ENCODE measurements around the gene PDE7B. TPM values are rescaled to one million over a fixed set of nuclear protein-coding genes. Genes with fewer than 3 reads are reported as not detected.

Gene PDE7B
- total RNA-seq, 4 donors from 2014 or later = 1.4 to 11.6 (median 3.5) TPM

GRCh38 chr6:135888818-135889217, 37.3 kb downstream of the PDE7B start:
- Histone ChIP-seq H3K27me3 (no peaks in the 10 kb centered on the region), H3K9me3 (no peaks in the 10 kb centered on the region), H3K27ac (no peak overlapping the region), H3K4me3 (no peak overlapping the region), H3K4me1 (no peaks in the 10 kb centered on the region), H3K36me3 (no peaks in the 10 kb centered on the region)
- no peak for DNase-seq
- TF ChIP-seq CTCF (IDR thresholded peaks at IDR 0.05) (no peak), POLR2A (IDR thresholded peaks at IDR 0.05) (no peak)

- no peak overlapping the region for H3K4me3 ChIP-seq
- H3K36me3 ChIP-seq = no peaks in the 10 kb centered on the region
- H3K9me3 ChIP-seq = no peaks in the 10 kb centered on the region
- H3K27ac ChIP-seq = no peak overlapping the region
- TF ChIP-seq CTCF (IDR thresholded peaks at IDR 0.05) (no peak), POLR2A (IDR thresholded peaks at IDR 0.05) (no peak)
- no peaks in the 10 kb centered on the region for H3K27me3 ChIP-seq
- no peaks in the 10 kb centered on the region for H3K4me1 ChIP-seq
- no peak for DNase-seq
Measured at GRCh38 chr6:135890876-135891275, 39.4 kb downstream of the PDE7B start.

GRCh38 chr6:135891710-135892109, 40.2 kb downstream of the PDE7B start:
- Histone ChIP-seq H3K4me1 (no peaks in the 10 kb centered on the region), H3K9me3 (no peaks in the 10 kb centered on the region), H3K27me3 (no peaks in the 10 kb centered on the region), H3K4me3 (no peak overlapping the region), H3K27ac (no peak overlapping the region), H3K36me3 (no peaks in the 10 kb centered on the region)
- TF ChIP-seq POLR2A (IDR thresholded peaks at IDR 0.05) (no peak), CTCF (IDR thresholded peaks at IDR 0.05) (no peak)
- no peak for DNase-seq

- H3K4me3 ChIP-seq = no peak overlapping the region
- TF ChIP-seq POLR2A (IDR thresholded peaks at IDR 0.05) (no peak), CTCF (IDR thresholded peaks at IDR 0.05) (no peak)
- H3K27me3 ChIP-seq = no peaks in the 10 kb centered on the region
- no peaks in the 10 kb centered on the region for H3K4me1 ChIP-seq
- DNase-seq = no peak
- H3K36me3 ChIP-seq = no peaks in the 10 kb centered on the region
- no peaks in the 10 kb centered on the region for H3K9me3 ChIP-seq
- no peak overlapping the region for H3K27ac ChIP-seq
Measured at GRCh38 chr6:135895231-135895911, 43.9 kb downstream of the PDE7B start.

- Histone ChIP-seq H3K27ac (no peak overlapping the region), H3K4me1 (no peaks in the 10 kb centered on the region), H3K27me3 (no peaks in the 10 kb centered on the region), H3K4me3 (no peak overlapping the region), H3K36me3 (no peaks in the 10 kb centered on the region), H3K9me3 (no peaks in the 10 kb centered on the region)
- no peak for DNase-seq
- no peak for TF ChIP-seq CTCF (IDR thresholded peaks at IDR 0.05)
- no peak for TF ChIP-seq POLR2A (IDR thresholded peaks at IDR 0.05)
Measured at GRCh38 chr6:135897087-135897486, 45.6 kb downstream of the PDE7B start.

Data from Peyer's patch (tissue), 4 donors.